Mesendoderm (in vitro differentiated cells): Measurements from ENCODE around the gene NRBF2.

ENCODE experiments used
- DNase-seq: peaks from one replicate; pipeline ENCODE4 v3.0.0; 2013
- H2AK5ac ChIP-seq: 2 replicates; pipeline ENCODE4 v1.6.1; 2013; ENCODE audit warnings: low read length, inconsistent platforms
- H2BK120ac ChIP-seq: 2 replicates; pipeline ENCODE4 v1.6.1; 2013; ENCODE audit warnings: low read depth, mild to moderate bottlenecking, low read length, moderate library complexity, mixed read lengths
- H2BK15ac ChIP-seq: replicated peaks from 2 replicates; pipeline ENCODE4 v1.6.1; 2013; ENCODE audit warnings: low read depth, mild to moderate bottlenecking, moderate library complexity
- H2BK5ac ChIP-seq: 2 replicates; pipeline ENCODE4 v1.6.1; 2013; ENCODE audit warnings: low read length, inconsistent platforms
- H3K18ac ChIP-seq: 2 replicates; pipeline ENCODE4 v1.6.1; 2013; ENCODE audit warnings: mild to moderate bottlenecking, low read length, mixed read lengths
- H3K23ac ChIP-seq: one replicate; pipeline ENCODE4 v1.6.1; 2013; ENCODE audit warnings: low read length
- H3K27ac ChIP-seq: 2 replicates; pipeline ENCODE4 v1.5.1; 2013; ENCODE audit warnings: low read depth, mild to moderate bottlenecking, inconsistent platforms, low read length, moderate library complexity
- H3K27me3 ChIP-seq: 2 replicates; pipeline ENCODE4 v1.6.1; 2013; ENCODE audit warnings: low read length, control low read depth, mild to moderate bottlenecking, inconsistent platforms; ENCODE audit not compliant: insufficient read depth, poor library complexity
- H3K36me3 ChIP-seq: 2 replicates; pipeline ENCODE4 v1.6.1; 2013; ENCODE audit warnings: low read length, inconsistent platforms; ENCODE audit not compliant: control insufficient read depth, insufficient read depth
- H3K4ac ChIP-seq: one replicate; pipeline ENCODE4 v1.6.1; 2013; ENCODE audit warnings: low read depth, mild to moderate bottlenecking, low read length, moderate library complexity
- H3K4me1 ChIP-seq: 2 replicates; pipeline ENCODE4 v1.6.1; 2013; ENCODE audit warnings: low read depth, low read length, inconsistent platforms; ENCODE audit not compliant: control insufficient read depth
- H3K4me2 ChIP-seq: 2 replicates; pipeline ENCODE4 v1.6.1; 2013; ENCODE audit warnings: low read length
- H3K4me3 ChIP-seq: 2 replicates; pipeline ENCODE4 v1.5.1; 2013; ENCODE audit warnings: mild to moderate bottlenecking, low read length
- H3K56ac ChIP-seq: one replicate; pipeline ENCODE4 v1.6.1; 2013; ENCODE audit warnings: low read length
- H3K79me1 ChIP-seq: 2 replicates; pipeline ENCODE4 v1.6.1; 2013; ENCODE audit warnings: low read length, inconsistent platforms
- H3K79me2 ChIP-seq: 2 replicates; pipeline ENCODE4 v1.6.1; 2013; ENCODE audit warnings: mild to moderate bottlenecking, low read length; ENCODE audit not compliant: control insufficient read depth, insufficient read depth
- H3K9ac ChIP-seq: 2 replicates; pipeline ENCODE4 v1.6.1; 2013; ENCODE audit warnings: low read length, inconsistent platforms
- H4K5ac ChIP-seq: one replicate; pipeline ENCODE4 v1.6.1; 2013; ENCODE audit warnings: low read length
- H4K8ac ChIP-seq: one replicate; pipeline ENCODE4 v1.6.1; 2013; ENCODE audit warnings: low read depth, mild to moderate bottlenecking, control low read depth, low read length, moderate library complexity
- WGBS: extraction: QIAGEN DNeasy Blood & Tissue Kit; methylation state at CpG from one replicate; pipeline ENCODE4 v1.1.7; 2013; ENCODE audit warnings: low lambda C conversion rate, missing lambda C conversion rate; ENCODE audit not compliant: insufficient coverage; ENCODE audit errors: extremely low coverage; 5-methylcytosine and 5-hydroxymethylcytosine counted together

The NRBF2 gene

DNA sequence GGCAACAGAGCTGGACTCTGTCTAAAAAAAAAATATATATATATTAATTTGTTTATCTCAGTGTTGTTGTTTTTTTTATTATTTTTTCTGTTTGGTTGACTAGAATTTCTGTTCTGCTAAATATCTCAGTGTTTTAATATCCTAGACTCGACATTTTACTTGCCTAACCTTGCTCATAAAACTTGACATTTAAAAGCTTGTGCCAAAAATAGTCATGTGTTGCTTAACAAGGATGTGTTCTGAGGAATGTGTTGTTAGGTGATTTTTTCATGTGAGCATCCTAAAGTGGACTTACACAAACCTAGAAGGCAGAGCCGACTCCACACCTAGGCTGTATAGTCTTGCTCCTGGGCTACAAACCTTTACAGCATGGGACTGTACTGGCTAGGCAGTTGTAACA, 23.1 kb downstream of the NRBF2 start:
- H4K5ac ChIP-seq = no peak overlapping the region
- H3K36me3 ChIP-seq = peaks cover 1% of the 10 kb centered on the region
- H2BK5ac ChIP-seq = no peak overlapping the region
- no peaks in the 10 kb centered on the region for H3K79me1 ChIP-seq
- no peaks in the 10 kb centered on the region for H3K27me3 ChIP-seq
- no peak for DNase-seq
- H3K27ac ChIP-seq = no peak overlapping the region
- no peaks in the 10 kb centered on the region for H3K4me1 ChIP-seq
- no peak overlapping the region for H3K56ac ChIP-seq
- no peak overlapping the region for H3K23ac ChIP-seq
- no peak overlapping the region for H2BK120ac ChIP-seq
- WGBS = no CpG with 5 or more reads among the region's 2 CpGs
- no peak overlapping the region for H3K18ac ChIP-seq
- no peak overlapping the region for H2BK15ac ChIP-seq
- H4K8ac ChIP-seq = no peak overlapping the region
- no peak overlapping the region for H3K9ac ChIP-seq
- no peaks in the 10 kb centered on the region for H3K79me2 ChIP-seq
- H3K4me2 ChIP-seq = no peak overlapping the region
- H2AK5ac ChIP-seq = no peak overlapping the region
- no peak overlapping the region for H3K4ac ChIP-seq
- H3K4me3 ChIP-seq = no peak overlapping the region

DNA sequence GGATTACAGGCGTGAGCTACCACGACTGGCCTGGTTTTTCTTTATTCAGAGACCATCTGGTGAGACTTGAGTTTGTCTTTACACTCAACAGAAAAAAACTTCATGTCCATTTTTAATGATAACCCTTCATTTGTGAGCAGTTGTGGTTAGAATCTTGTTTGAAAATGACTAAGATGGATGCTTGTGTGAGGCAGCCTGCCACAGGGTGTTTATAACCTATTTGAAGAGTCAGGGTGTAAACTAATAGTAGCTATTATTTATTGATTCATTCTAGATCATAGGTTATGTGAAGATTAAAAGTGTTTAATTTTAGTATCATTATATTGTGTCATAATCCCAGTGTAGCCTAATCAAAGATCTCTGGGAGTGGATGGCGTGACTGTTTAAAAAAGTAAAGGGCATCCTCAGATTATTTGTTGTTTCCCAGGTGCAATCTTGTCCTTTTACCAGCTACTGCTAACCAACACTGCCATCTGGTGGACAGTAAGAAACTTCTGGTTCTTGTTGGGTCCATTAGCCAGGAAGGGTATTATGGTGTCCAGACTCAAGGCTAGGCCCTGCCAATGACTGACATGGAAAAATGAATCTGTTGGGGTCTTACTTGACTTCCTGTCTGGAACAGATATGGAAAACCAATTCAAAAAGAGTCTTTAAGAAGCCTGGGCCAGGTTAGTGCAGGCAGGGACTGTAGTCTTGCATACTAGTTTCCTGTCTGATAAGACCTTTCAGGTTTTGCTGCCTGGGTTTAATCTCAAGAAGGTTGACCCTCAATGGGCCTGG, 24.9 kb downstream of the NRBF2 start:
- H3K36me3 ChIP-seq = no peaks in the 10 kb centered on the region
- peak; percentile 93 for DNase-seq
- no peak overlapping the region for H3K9ac ChIP-seq
- no peak overlapping the region for H3K4me3 ChIP-seq
- H3K27me3 ChIP-seq = no peaks in the 10 kb centered on the region
- H3K79me2 ChIP-seq = no peaks in the 10 kb centered on the region
- no peak overlapping the region for H2AK5ac ChIP-seq
- no peak overlapping the region for H2BK15ac ChIP-seq
- no peak overlapping the region for H3K27ac ChIP-seq
- no peak overlapping the region for H2BK120ac ChIP-seq
- WGBS = no CpG with 5 or more reads among the region's 3 CpGs
- no peak overlapping the region for H3K4me2 ChIP-seq
- no peak overlapping the region for H3K23ac ChIP-seq
- no peak overlapping the region for H4K5ac ChIP-seq
- no peak overlapping the region for H4K8ac ChIP-seq
- H3K56ac ChIP-seq = no peak overlapping the region
- no peak overlapping the region for H2BK5ac ChIP-seq
- no peaks in the 10 kb centered on the region for H3K4me1 ChIP-seq
- no peak overlapping the region for H3K18ac ChIP-seq
- H3K79me1 ChIP-seq = no peaks in the 10 kb centered on the region
- no peak overlapping the region for H3K4ac ChIP-seq

DNA sequence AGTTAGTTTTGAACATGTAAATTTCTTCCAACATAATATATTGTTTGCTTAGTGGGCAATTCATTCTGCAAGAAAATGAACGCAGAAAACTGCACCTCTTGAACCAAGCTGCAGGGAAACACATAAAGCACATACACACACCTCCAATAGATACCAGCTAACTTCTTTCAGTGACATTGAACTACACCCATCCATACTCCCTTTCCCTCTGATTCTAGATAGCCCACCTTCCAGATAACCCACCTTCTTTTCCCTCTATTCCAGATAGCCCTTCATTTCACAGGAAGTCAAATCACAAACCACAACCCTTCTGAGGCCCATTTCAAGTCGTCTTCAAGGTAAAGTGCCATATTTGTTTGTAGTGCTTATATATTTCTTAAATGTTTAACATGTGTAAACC, 28.5 kb downstream of the NRBF2 start:
- Histone ChIP-seq H3K9ac (no peak overlapping the region), H3K27ac (no peak overlapping the region), H3K4me1 (no peaks in the 10 kb centered on the region), H3K4me2 (no peak overlapping the region), H2BK5ac (no peak overlapping the region), H3K27me3 (no peaks in the 10 kb centered on the region), H4K5ac (no peak overlapping the region), H2BK15ac (no peak overlapping the region), H2AK5ac (no peak overlapping the region), H3K23ac (no peak overlapping the region), H3K79me1 (no peaks in the 10 kb centered on the region), H3K4me3 (no peak overlapping the region), H3K79me2 (no peaks in the 10 kb centered on the region), H4K8ac (no peak overlapping the region), H2BK120ac (no peak overlapping the region), H3K4ac (no peak overlapping the region), H3K56ac (no peak overlapping the region), H3K36me3 (no peaks in the 10 kb centered on the region), H3K18ac (no peak overlapping the region)
- no peak for DNase-seq
- no CpG with 5 or more reads among the region's 2 CpGs for WGBS

DNA sequence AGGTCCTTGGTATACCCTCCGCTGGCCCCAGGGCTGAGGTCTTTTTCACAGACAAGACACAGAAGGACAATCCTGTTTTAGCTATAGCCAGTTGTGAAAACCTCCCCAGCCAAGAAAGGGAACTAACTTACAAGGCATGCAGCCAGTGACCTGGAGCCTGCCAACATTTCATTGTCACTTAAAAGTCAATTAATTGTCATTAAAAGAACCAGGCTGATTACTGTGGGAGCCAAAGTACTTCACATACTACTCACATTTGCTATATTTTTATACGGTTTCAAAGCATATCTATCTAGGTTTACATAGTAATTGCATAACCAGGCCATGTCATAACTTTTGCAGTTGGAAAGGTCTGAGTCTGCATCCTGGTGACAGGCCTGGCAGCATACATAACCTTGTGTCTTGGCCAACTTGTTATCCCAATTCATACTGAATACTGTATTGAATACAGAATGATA, 31.1 kb downstream of the NRBF2 start:
- no peaks in the 10 kb centered on the region for H3K79me2 ChIP-seq
- H3K23ac ChIP-seq = no peak overlapping the region
- H2AK5ac ChIP-seq = no peak overlapping the region
- H3K4me2 ChIP-seq = no peak overlapping the region
- H3K56ac ChIP-seq = no peak overlapping the region
- no peak overlapping the region for H3K18ac ChIP-seq
- WGBS = no CpG with 5 or more reads among the region's 2 CpGs
- H4K5ac ChIP-seq = no peak overlapping the region
- no peaks in the 10 kb centered on the region for H3K79me1 ChIP-seq
- no peak overlapping the region for H3K4ac ChIP-seq
- no peak overlapping the region for H3K4me3 ChIP-seq
- no peak overlapping the region for H2BK5ac ChIP-seq
- no peaks in the 10 kb centered on the region for H3K27me3 ChIP-seq
- DNase-seq = no peak
- no peaks in the 10 kb centered on the region for H3K4me1 ChIP-seq
- H4K8ac ChIP-seq = no peak overlapping the region
- no peak overlapping the region for H2BK15ac ChIP-seq
- H3K27ac ChIP-seq = no peak overlapping the region
- H3K9ac ChIP-seq = no peak overlapping the region
- no peak overlapping the region for H2BK120ac ChIP-seq
- H3K36me3 ChIP-seq = no peaks in the 10 kb centered on the region

DNA sequence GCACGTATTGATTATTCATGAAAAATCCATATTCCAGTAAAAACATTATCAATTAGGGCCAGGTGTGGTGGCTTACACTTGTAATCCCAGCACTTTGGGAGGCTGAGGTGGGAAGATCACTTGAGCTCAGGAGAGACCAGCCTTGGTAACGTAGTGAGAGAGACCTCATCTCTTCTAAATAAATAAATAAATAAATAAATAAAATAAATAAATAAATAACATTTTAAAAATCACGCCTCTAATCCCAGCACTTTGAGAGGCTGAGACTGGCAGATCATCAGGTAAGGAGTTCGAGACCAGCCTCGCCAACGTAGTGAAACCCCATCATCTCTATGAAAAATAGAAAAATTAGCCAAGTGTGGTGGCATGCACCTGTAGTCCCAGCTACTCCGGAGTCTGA, 32.1 kb downstream of the NRBF2 start:
- Histone ChIP-seq H3K4me2 (no peak overlapping the region), H3K4ac (no peak overlapping the region), H2AK5ac (no peak overlapping the region), H3K9ac (no peak overlapping the region), H3K27ac (no peak overlapping the region), H2BK5ac (no peak overlapping the region), H3K23ac (no peak overlapping the region), H3K79me2 (no peaks in the 10 kb centered on the region), H3K79me1 (no peaks in the 10 kb centered on the region), H3K27me3 (no peaks in the 10 kb centered on the region), H3K36me3 (no peaks in the 10 kb centered on the region), H4K5ac (no peak overlapping the region), H3K18ac (no peak overlapping the region), H2BK120ac (no peak overlapping the region), H2BK15ac (no peak overlapping the region), H3K4me1 (no peaks in the 10 kb centered on the region), H3K4me3 (no peak overlapping the region), H3K56ac (no peak overlapping the region), H4K8ac (no peak overlapping the region)
- DNase-seq = no peak
- WGBS = no CpG with 5 or more reads among the region's 7 CpGs

DNA sequence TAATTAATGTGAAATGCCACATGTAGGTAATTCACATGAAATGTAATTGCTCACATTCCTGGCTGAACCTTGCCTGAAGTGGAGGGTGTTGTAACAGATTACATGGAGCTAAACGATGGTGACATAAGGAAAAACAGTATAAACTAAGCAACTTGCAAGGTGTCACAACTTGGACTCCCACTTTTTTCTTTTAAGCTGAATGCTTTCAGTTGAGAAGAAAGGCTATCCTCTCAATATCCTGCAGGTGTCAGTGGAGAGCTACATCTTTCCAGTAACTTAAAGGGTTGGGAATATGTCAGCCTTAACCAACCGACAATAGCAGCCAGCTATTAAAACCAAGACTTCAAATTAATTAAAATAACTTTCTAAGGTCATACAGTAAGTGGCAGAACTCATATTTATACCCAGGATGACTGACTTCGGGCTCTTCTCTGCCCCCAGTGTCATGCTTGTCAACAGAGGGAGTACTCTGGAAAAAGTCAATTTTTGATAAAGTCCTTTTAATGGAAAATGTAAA, 33.7 kb downstream of the NRBF2 start:
- Histone ChIP-seq H3K56ac (no peak overlapping the region), H4K8ac (no peak overlapping the region), H3K79me1 (no peaks in the 10 kb centered on the region), H2BK15ac (no peak overlapping the region), H3K4me1 (no peaks in the 10 kb centered on the region), H3K23ac (no peak overlapping the region), H2BK5ac (no peak overlapping the region), H3K4ac (no peak overlapping the region), H4K5ac (no peak overlapping the region), H2BK120ac (no peak overlapping the region), H3K27me3 (no peaks in the 10 kb centered on the region), H3K4me3 (no peak overlapping the region), H3K79me2 (no peaks in the 10 kb centered on the region), H2AK5ac (no peak overlapping the region), H3K18ac (no peak overlapping the region), H3K9ac (no peak overlapping the region), H3K27ac (no peak overlapping the region), H3K36me3 (no peaks in the 10 kb centered on the region), H3K4me2 (no peak overlapping the region)
- DNase-seq = peak; percentile 85
- WGBS = no CpG with 5 or more reads among the region's 3 CpGs
